Endothelial cell of umbilical vein (primary cell): ENCODE data around the gene ARFRP1.

Source experiments
- JUN ChIP-seq: IDR thresholded peaks from 2 replicates; pipeline ENCODE4 v1.6.1; 2011; ENCODE audit warnings: borderline replicate concordance, low read depth; ENCODE audit not compliant: insufficient read length, insufficient read depth
- POLR2A ChIP-seq: IDR thresholded peaks from 2 replicates; pipeline ENCODE4 v1.6.1; 2012; ENCODE audit warnings: low read depth, mild to moderate bottlenecking, control low read depth, low read length
- POLR2AphosphoS5 ChIP-seq: IDR thresholded peaks from 2 replicates; pipeline ENCODE4 v1.6.1; 2012; ENCODE audit warnings: low read depth, mild to moderate bottlenecking, control low read depth, low read length, moderate library complexity; ENCODE audit not compliant: insufficient read depth
- TF ChIP-seq, protein P1 (sequence below), 2 donors: IDR thresholded peaks; 1 replicate in 1 of 2; 2 replicates in 1 of 2; pipeline ENCODE4 v1.5.1; 2011; ENCODE audit warnings: low read length in 2 of 2, mild to moderate bottlenecking in 2 of 2, moderate library complexity in 2 of 2, control low read depth in 1 of 2, inconsistent platforms in 1 of 2, low read depth in 1 of 2; ENCODE audit not compliant: insufficient read depth in 1 of 2; ENCODE audit errors: extremely low read depth in 1 of 2

- TF ChIP-seq, protein P1, sequence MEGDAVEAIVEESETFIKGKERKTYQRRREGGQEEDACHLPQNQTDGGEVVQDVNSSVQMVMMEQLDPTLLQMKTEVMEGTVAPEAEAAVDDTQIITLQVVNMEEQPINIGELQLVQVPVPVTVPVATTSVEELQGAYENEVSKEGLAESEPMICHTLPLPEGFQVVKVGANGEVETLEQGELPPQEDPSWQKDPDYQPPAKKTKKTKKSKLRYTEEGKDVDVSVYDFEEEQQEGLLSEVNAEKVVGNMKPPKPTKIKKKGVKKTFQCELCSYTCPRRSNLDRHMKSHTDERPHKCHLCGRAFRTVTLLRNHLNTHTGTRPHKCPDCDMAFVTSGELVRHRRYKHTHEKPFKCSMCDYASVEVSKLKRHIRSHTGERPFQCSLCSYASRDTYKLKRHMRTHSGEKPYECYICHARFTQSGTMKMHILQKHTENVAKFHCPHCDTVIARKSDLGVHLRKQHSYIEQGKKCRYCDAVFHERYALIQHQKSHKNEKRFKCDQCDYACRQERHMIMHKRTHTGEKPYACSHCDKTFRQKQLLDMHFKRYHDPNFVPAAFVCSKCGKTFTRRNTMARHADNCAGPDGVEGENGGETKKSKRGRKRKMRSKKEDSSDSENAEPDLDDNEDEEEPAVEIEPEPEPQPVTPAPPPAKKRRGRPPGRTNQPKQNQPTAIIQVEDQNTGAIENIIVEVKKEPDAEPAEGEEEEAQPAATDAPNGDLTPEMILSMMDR (IDR thresholded peaks at IDR 0.05; ENCODE audit: extremely low read depth in 1 of 2, insufficient read depth in 1 of 2, low read depth in 1 of 2, low read length in 2 of 2) = no peak
- TF ChIP-seq JUN = no peak
- TF ChIP-seq POLR2A = no peak
- no peak for TF ChIP-seq POLR2AphosphoS5
Observed at GRCh38 chr20:63734111-63734945, 26.6 kb upstream of the ARFRP1 start.
